MCF 10A (cell line): ENCODE results near the gene TXNDC2. TPM values are rescaled to one million over a fixed set of nuclear protein-coding genes. Genes with fewer than 3 reads are reported as not detected.

ENCODE experiments used
- BruUV-seq: library from RNA; stranded (reverse); fragments of 400-500 nt; replicated peaks from 2 replicates; lab custom pipeline; 2021; lab: Mats Ljungman, UMichigan
- CTCF ChIA-PET: fragments of 300-600 bp; sonication (Branson Sonifier 250); formaldehyde crosslinking; extraction: SDS; loops from one replicate; lab custom pipeline; 2021; ENCODE audit warnings: antibody characterized with exemption, inconsistent platforms; lab: Yijun Ruan, JAX
- POLR2A ChIA-PET: fragments of 300-600, 350-650 bp; sonication (Branson Sonifier 250); formaldehyde crosslinking; extraction: SDS; loops from one replicate; lab custom pipeline; 2020; ENCODE audit warnings: antibody characterized with exemption, inconsistent platforms; lab: Yijun Ruan, JAX
- DNase-seq: peaks from one replicate; pipeline ENCODE4 v3.0.0-alpha.2; 2018; ENCODE audit not compliant: unreplicated experiment
- H3K27ac Mint-ChIP-seq: one replicate; pipeline ENCODE4 v1.8.0; 2022; ENCODE audit warnings: mild to moderate bottlenecking, low read depth, mixed read lengths; ENCODE audit not compliant: unreplicated experiment
- H3K27me3 Mint-ChIP-seq: one replicate; pipeline ENCODE4 v1.8.0; 2022; ENCODE audit warnings: mixed read lengths; ENCODE audit not compliant: insufficient read depth, unreplicated experiment
- H3K36me3 Mint-ChIP-seq: one replicate; pipeline ENCODE4 v1.8.0; 2022; ENCODE audit warnings: mild to moderate bottlenecking, moderate library complexity, mixed read lengths; ENCODE audit not compliant: insufficient read depth, unreplicated experiment
- H3K4me1 Mint-ChIP-seq: one replicate; pipeline ENCODE4 v1.8.0; 2022; ENCODE audit warnings: mixed read lengths; ENCODE audit not compliant: insufficient read depth, unreplicated experiment
- H3K4me3 Mint-ChIP-seq: one replicate; pipeline ENCODE4 v1.8.0; 2022; ENCODE audit warnings: mild to moderate bottlenecking, moderate library complexity, mixed read lengths; ENCODE audit not compliant: unreplicated experiment
- H3K9me3 Mint-ChIP-seq: one replicate; pipeline ENCODE4 v1.8.0; 2022; ENCODE audit warnings: mixed read lengths; ENCODE audit not compliant: unreplicated experiment
- intact Hi-C: fragments of 100-400 bp; cut with micrococcal nuclease; formaldehyde crosslinking; loops from 2 replicates; pipeline ENCODE4 v1.14.1; 2022
- total RNA-seq: library from RNA; stranded (reverse); gene quantifications from 2 replicates; pipeline ENCODE4 v1.2.3, GENCODE V29; 2022
- TF ChIP-seq, protein P1 (sequence below): fragments of 200-600 bp; IDR thresholded peaks from one replicate; pipeline ENCODE4 v1.8.0; 2022; ENCODE audit warnings: antibody characterized with exemption, mild to moderate bottlenecking; ENCODE audit not compliant: unreplicated experiment

Gene TXNDC2
- total RNA-seq, 1 experiment from 2014 or later = not detected

DNA sequence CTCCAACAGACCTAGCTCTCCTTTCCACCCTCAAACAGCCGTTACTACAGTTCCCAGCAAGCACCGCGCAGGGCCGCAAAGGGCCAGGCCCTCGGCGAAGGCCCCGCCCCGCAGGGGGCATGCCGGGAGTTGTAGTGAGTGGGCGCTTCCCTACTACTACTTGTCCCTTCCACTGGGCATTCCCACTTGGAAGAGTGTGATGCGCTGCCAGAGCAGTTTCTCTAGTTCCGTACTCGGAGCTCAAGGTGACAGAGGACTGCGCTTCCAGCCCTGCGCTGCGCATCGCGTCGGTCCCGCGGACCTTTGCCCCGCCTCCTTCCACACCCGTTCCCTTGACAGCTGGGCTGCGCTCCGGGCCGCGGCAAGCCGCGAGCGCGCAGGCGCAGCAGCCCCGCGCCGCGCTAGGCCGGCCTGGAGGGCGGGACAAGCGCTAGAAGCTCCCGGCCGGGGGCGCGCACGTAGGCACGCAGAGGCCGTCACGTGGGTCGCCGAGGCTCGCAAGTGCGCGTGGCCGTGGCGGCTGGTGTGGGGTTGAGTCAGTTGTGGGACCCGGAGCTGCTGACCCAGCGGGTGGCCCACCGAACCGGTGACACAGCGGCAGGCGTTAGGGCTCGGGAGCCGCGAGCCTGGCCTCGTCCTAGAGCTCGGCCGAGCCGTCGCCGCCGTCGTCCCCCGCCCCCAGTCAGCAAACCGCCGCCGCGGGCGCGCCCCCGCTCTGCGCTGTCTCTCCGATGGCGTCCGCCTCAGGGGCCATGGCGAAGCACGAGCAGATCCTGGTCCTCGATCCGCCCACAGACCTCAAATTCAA, 28.0 kb downstream of the TXNDC2 start, which contains the start of gene VAPA:
Gene VAPA (plus strand): TSS at position 491 of the 808 bp plus-strand sequence. CDS start 241 bp downstream, at position 732.
- POLR2A ChIA-PET = interaction anchor here (0.6 to 3.6 kb wide), 49 partner anchors 8 to 1938 kb away, joined by 3 to 57 read pairs (median 6); partner anchors contain the start of gene NAPG
- DNase-seq = peak; percentile 93
- Mint-ChIP-seq H3K9me3 (no peaks in the 10 kb centered on the region), H3K36me3 (no peaks in the 10 kb centered on the region), H3K27ac (peak within 1 kb of the TSS; percentile 96), H3K27me3 (no peaks in the 10 kb centered on the region), H3K4me3 (peak within 1 kb of the TSS; percentile 91), H3K4me1 (peaks cover 13% of the 10 kb centered on the region)
- BruUV-seq = no TSS peak
- CTCF ChIA-PET = interaction anchor here (0.6 to 1.2 kb wide), 2 partner anchors 43 to 397 kb away, joined by 3 to 4 read pairs; no protein-coding TSS in a partner anchor
- intact Hi-C loops = loop anchor here (2.0 to 10.0 kb wide), 4 partner anchors 85 to 299 kb away; partner anchors contain the start of gene PPP4R1
- TF ChIP-seq, protein P1, sequence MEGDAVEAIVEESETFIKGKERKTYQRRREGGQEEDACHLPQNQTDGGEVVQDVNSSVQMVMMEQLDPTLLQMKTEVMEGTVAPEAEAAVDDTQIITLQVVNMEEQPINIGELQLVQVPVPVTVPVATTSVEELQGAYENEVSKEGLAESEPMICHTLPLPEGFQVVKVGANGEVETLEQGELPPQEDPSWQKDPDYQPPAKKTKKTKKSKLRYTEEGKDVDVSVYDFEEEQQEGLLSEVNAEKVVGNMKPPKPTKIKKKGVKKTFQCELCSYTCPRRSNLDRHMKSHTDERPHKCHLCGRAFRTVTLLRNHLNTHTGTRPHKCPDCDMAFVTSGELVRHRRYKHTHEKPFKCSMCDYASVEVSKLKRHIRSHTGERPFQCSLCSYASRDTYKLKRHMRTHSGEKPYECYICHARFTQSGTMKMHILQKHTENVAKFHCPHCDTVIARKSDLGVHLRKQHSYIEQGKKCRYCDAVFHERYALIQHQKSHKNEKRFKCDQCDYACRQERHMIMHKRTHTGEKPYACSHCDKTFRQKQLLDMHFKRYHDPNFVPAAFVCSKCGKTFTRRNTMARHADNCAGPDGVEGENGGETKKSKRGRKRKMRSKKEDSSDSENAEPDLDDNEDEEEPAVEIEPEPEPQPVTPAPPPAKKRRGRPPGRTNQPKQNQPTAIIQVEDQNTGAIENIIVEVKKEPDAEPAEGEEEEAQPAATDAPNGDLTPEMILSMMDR = no peak

DNA sequence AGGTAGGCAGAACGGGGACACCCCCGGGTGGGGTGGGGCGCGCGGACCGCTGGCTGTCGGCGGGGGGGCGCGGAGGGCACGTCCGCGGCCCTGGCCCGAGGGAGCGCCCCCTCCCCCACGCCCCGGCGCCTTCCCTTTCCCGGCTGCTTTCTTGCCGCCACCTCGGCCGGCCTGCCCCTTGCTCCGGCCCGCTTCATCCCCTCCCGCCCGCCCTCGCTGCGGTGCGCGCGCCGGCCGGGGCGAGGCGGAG, 28.5 kb downstream of the TXNDC2 start:
- DNase-seq = no peak
- H3K4me1 Mint-ChIP-seq = peaks cover 13% of the 10 kb centered on the region
- TF ChIP-seq, protein P1 = no peak
- intact Hi-C loops = loop anchor here (2.0 to 10.0 kb wide), 4 partner anchors 85 to 299 kb away; partner anchors contain the start of gene PPP4R1
- H3K9me3 Mint-ChIP-seq = no peaks in the 10 kb centered on the region
- H3K27ac Mint-ChIP-seq = peak overlapping the region; percentile 86
- H3K4me3 Mint-ChIP-seq = peak overlapping the region; percentile 91
- H3K36me3 Mint-ChIP-seq = no peaks in the 10 kb centered on the region
- ChIA-PET CTCF (no interaction called here), POLR2A (interaction anchor here (0.6 to 3.6 kb wide), 39 partner anchors 9 to 811 kb away, joined by 3 to 57 read pairs (median 7); no protein-coding TSS in a partner anchor)
- no TSS peak for BruUV-seq
- no peaks in the 10 kb centered on the region for H3K27me3 Mint-ChIP-seq

DNA sequence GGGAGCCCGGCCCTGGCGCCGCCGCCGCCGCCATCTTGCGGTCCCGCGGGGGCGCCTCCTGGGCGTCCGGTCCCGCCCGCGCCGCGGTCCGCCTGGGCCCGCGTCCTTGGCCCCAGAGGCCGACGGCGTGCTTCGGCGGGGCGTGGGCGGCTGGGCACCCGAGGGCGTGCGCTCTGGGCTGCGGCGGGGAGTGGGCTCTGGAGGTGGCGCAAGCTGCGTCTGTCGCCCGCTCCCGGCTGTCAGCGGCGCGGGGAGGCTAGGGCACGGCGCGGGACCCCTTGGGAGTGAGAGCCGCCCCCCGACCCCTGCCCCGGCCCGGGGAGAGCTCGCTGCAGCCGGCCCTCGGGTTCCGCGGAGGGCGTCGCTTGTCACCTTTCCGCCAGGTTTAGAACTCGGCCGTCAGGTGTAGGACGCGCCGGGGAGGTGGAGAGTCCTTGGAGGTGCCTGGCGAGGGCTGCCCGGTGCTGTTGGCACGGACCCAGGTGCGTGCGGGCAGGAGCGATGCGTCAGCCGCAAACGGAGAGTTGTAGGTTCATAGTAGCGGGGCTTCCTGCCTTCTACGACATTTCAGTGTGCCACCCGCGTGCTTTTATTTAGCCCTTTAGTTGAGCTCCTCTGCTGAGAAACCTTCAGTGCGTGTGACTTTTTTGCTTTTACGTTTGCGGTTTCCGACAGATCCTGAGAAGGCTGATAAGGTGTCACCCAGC, 29.0 kb downstream of the TXNDC2 start:
- Mint-ChIP-seq H3K27me3 (no peaks in the 10 kb centered on the region), H3K4me3 (peak overlapping the region; percentile 91), H3K9me3 (no peaks in the 10 kb centered on the region), H3K27ac (peak overlapping the region; percentile 96), H3K36me3 (no peaks in the 10 kb centered on the region), H3K4me1 (peaks cover 13% of the 10 kb centered on the region)
- DNase-seq = peak; percentile 87
- BruUV-seq = no TSS peak
- intact Hi-C loops = loop anchor here (2.0 to 10.0 kb wide), 5 partner anchors 37 to 300 kb away; partner anchors contain the start of gene PPP4R1
- TF ChIP-seq, protein P1 = no peak
- ChIA-PET CTCF (interaction anchor here (0.6 to 1.0 kb wide), 2 partner anchors 37 to 64 kb away, joined by 3 to 5 read pairs; no protein-coding TSS in a partner anchor), POLR2A (interaction anchor here (0.6 to 3.6 kb wide), 42 partner anchors 10 to 814 kb away, joined by 3 to 57 read pairs (median 6); partner anchors contain the start of gene RAB31)
